ENCODE measurements around the gene SLC35F2. TPM values are rescaled to one million over a fixed set of nuclear protein-coding genes. Genes with fewer than 3 reads are reported as not detected.
A peak's percentile ranks its signal among the peaks of the same experiment; 100 is the strongest.

The SLC35F2 gene
- total RNA-seq, 2 donors from 2014 or later = 5.8 to 6.0 TPM

- TF ChIP-seq CTCF (IDR thresholded peaks at IDR 0.05) = no peak
- no peaks in the 10 kb centered on the region for H3K36me3 ChIP-seq
- no peak overlapping the region for H3K4me3 ChIP-seq
- no peaks in the 10 kb centered on the region for H3K9me3 ChIP-seq
- peak overlapping the region in 1 of 2 donors; percentile 40 for H3K27ac ChIP-seq
- H3K27me3 ChIP-seq = no peaks in the 10 kb centered on the region
- H3K4me1 ChIP-seq = peaks cover 0 to 23% of the 10 kb centered on the region in 2 donors
- DNase-seq (ENCODE audit: low spot score) = no peak
Observed at GRCh38 chr11:107856180-107856980, 2.2 kb downstream of the SLC35F2 start.

- Histone ChIP-seq H3K4me1 (peaks cover 0 to 7% of the 10 kb centered on the region in 2 donors), H3K9me3 (no peaks in the 10 kb centered on the region), H3K27ac (no peak overlapping the region), H3K36me3 (no peaks in the 10 kb centered on the region), H3K27me3 (no peaks in the 10 kb centered on the region), H3K4me3 (no peak overlapping the region)
- TF ChIP-seq CTCF (IDR thresholded peaks at IDR 0.05) = no peak
- no peak for DNase-seq (ENCODE audit: low spot score)
Observed at GRCh38 chr11:107853070-107853469, 5.5 kb downstream of the SLC35F2 start.

- Histone ChIP-seq H3K36me3 (no peaks in the 10 kb centered on the region), H3K4me3 (no peak overlapping the region), H3K27me3 (no peaks in the 10 kb centered on the region), H3K27ac (no peak overlapping the region), H3K9me3 (no peaks in the 10 kb centered on the region), H3K4me1 (no peaks in the 10 kb centered on the region)
- TF ChIP-seq CTCF (IDR thresholded peaks at IDR 0.05) = no peak
- no peak for DNase-seq (ENCODE audit: low spot score)
Observed at GRCh38 chr11:107851704-107852310, 6.8 kb downstream of the SLC35F2 start.

- DNase-seq (ENCODE audit: low spot score) = no peak
- Histone ChIP-seq H3K27me3 (no peaks in the 10 kb centered on the region), H3K36me3 (no peaks in the 10 kb centered on the region), H3K27ac (no peak overlapping the region), H3K9me3 (no peaks in the 10 kb centered on the region), H3K4me3 (no peak overlapping the region), H3K4me1 (no peaks in the 10 kb centered on the region)
- TF ChIP-seq CTCF (IDR thresholded peaks at IDR 0.05) = no peak
Observed at GRCh38 chr11:107849790-107850189, 8.8 kb downstream of the SLC35F2 start.

GRCh38 chr11:107848345-107848744, 10.2 kb downstream of the SLC35F2 start:
- H3K4me3 ChIP-seq = no peak overlapping the region
- no peaks in the 10 kb centered on the region for H3K36me3 ChIP-seq
- TF ChIP-seq CTCF (IDR thresholded peaks at IDR 0.05) = no peak
- H3K27me3 ChIP-seq = no peaks in the 10 kb centered on the region
- no peak for DNase-seq (ENCODE audit: low spot score)
- no peak overlapping the region for H3K27ac ChIP-seq
- H3K9me3 ChIP-seq = no peaks in the 10 kb centered on the region
- H3K4me1 ChIP-seq = no peaks in the 10 kb centered on the region

Measured in right atrium auricular region (tissue), 2 donors.